Activated CD4-positive, alpha-beta T cell treated with anti-CD3 and anti-CD28 coated beads, Interleukin-2, amount 10 ng/mL, durations not matched to agents 7 days and 5 days (primary cell): ENCODE results near the gene USP11. TPM values are rescaled to one million over a fixed set of nuclear protein-coding genes. Genes with fewer than 3 reads are reported as not detected.

Experiments
- CTCF ChIA-PET: fragments of 350-600 bp; sonication (Branson Sonifier 250); formaldehyde crosslinking; loops from one replicate; lab custom pipeline; 2021; ENCODE audit warnings: antibody characterized with exemption; lab: Charles Lee
- POLR2A ChIA-PET: fragments of 350-600 bp; sonication (Branson Sonifier 250); formaldehyde crosslinking; loops from one replicate; lab custom pipeline; 2021; ENCODE audit warnings: antibody characterized with exemption; lab: Charles Lee
- DNase-seq: peaks from one replicate; pipeline ENCODE4 v3.0.0-alpha.2; 2020
- H3K27ac Mint-ChIP-seq: one replicate; pipeline ENCODE4 v1.8.0; 2021; ENCODE audit warnings: mild to moderate bottlenecking, moderate library complexity, mixed read lengths
- H3K27me3 Mint-ChIP-seq: one replicate; pipeline ENCODE4 v1.8.0; 2021; ENCODE audit warnings: mixed read lengths
- H3K36me3 Mint-ChIP-seq: one replicate; pipeline ENCODE4 v1.8.0; 2021; ENCODE audit warnings: low read depth, mixed read lengths
- H3K4me1 Mint-ChIP-seq: one replicate; pipeline ENCODE4 v1.8.0; 2021; ENCODE audit warnings: mixed read lengths
- H3K4me3 Mint-ChIP-seq: one replicate; pipeline ENCODE4 v1.8.0; 2021; ENCODE audit warnings: mild to moderate bottlenecking, moderate library complexity, mixed read lengths
- H3K9me3 Mint-ChIP-seq: one replicate; pipeline ENCODE4 v1.8.0; 2021; ENCODE audit warnings: mixed read lengths
- total RNA-seq, 2 experiments: library from RNA; stranded (reverse); gene quantifications; one replicate each; pipeline ENCODE4 v1.2.3, GENCODE V29; 2021

USP11 gene
- total RNA-seq, 2 experiments from 2014 or later: 26.0 to 28.2 TPM

GRCh38 chrX:47196098-47196497 is 36.7 kb upstream of the USP11 start:
- ChIA-PET CTCF (interaction anchor here (1.3 kb wide), 1 partner anchor 327 kb away, joined by 4 read pairs; no protein-coding TSS in a partner anchor), POLR2A (no interaction called here)
- no peaks in the 10 kb centered on the region for H3K27me3 Mint-ChIP-seq
- no peaks in the 10 kb centered on the region for H3K9me3 Mint-ChIP-seq
- peak overlapping the region; percentile 96 for H3K4me3 Mint-ChIP-seq
- peaks cover 52% of the 10 kb centered on the region for H3K4me1 Mint-ChIP-seq
- peaks cover 37% of the 10 kb centered on the region for H3K36me3 Mint-ChIP-seq
- H3K27ac Mint-ChIP-seq: peak overlapping the region; percentile 75
- DNase-seq: no peak

DNA sequence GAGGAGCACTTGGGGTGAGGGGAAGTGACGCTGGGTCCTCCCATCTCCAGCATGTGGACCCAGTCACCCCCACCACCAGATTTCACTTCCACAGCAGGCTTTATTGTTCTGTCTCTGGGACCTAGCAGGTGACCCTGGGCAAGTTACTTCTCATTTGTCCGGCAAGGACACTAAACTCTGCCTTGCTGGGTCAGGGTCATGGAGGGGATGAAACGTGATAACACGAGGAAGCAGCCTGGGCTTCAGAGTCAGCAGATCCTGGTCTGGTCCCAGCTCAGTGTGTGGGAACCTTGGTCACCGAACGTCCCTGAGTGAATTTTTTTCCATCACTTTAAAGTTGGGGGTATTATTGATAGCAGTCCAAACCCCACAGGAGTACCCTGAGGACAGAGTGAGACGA is 35.3 kb upstream of the USP11 start:
- DNase-seq: no peak
- ChIA-PET CTCF (interaction anchor here (0.6 kb wide), 1 partner anchor 382 kb away, joined by 3 read pairs; no protein-coding TSS in a partner anchor), POLR2A (no interaction called here)
- peaks cover 49% of the 10 kb centered on the region for H3K4me1 Mint-ChIP-seq
- H3K4me3 Mint-ChIP-seq: no peak overlapping the region
- H3K27ac Mint-ChIP-seq: no peak overlapping the region
- H3K9me3 Mint-ChIP-seq: no peaks in the 10 kb centered on the region
- no peaks in the 10 kb centered on the region for H3K27me3 Mint-ChIP-seq
- H3K36me3 Mint-ChIP-seq: peaks cover 49% of the 10 kb centered on the region

DNA sequence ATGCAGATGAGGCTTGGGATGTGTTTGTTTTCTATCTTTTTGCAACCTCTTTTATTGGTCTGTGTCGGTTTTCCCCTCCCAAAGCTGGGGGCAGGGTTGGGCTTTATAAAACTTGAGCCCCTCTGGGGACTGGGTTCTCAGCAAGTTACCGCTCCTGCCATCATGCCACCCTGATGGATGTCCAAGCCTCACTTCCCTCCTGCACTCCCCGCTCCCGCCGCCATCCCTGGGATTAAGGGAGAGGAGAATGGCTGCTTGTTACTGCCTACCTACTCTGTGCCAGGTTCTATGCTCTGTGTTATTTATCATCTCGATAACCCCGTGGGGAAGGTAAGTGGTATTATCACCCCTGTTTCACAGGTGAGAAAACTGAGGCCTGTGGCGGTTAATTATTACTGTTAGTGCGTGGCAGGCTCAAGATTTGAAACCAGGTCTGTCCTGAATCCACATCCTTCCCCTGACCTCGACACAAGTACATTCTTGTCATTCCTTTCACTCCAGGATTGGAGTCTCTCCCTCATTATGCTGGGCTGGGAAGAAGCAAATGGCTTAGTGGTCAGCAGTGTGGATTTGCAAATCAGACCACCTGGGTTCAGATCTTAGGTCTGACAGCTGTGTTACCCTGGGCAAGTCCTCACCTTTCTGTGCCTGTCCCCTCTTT is 34.7 kb upstream of the USP11 start:
- ChIA-PET CTCF (no interaction called here), POLR2A (no interaction called here)
- DNase-seq: no peak
- Mint-ChIP-seq H3K4me3 (no peak overlapping the region), H3K9me3 (no peaks in the 10 kb centered on the region), H3K4me1 (peaks cover 43% of the 10 kb centered on the region), H3K27me3 (no peaks in the 10 kb centered on the region), H3K27ac (no peak overlapping the region), H3K36me3 (peaks cover 49% of the 10 kb centered on the region)

GRCh38 chrX:47198687-47199080 is 34.1 kb upstream of the USP11 start:
- H3K27ac Mint-ChIP-seq: no peak overlapping the region
- DNase-seq: no peak
- H3K9me3 Mint-ChIP-seq: no peaks in the 10 kb centered on the region
- H3K4me3 Mint-ChIP-seq: no peak overlapping the region
- no peaks in the 10 kb centered on the region for H3K27me3 Mint-ChIP-seq
- ChIA-PET CTCF (no interaction called here), POLR2A (no interaction called here)
- peaks cover 39% of the 10 kb centered on the region for H3K4me1 Mint-ChIP-seq
- H3K36me3 Mint-ChIP-seq: peaks cover 52% of the 10 kb centered on the region

- Mint-ChIP-seq H3K4me1 (peaks cover 37% of the 10 kb centered on the region), H3K27me3 (no peaks in the 10 kb centered on the region), H3K9me3 (no peaks in the 10 kb centered on the region), H3K36me3 (peaks cover 55% of the 10 kb centered on the region), H3K4me3 (no peak overlapping the region), H3K27ac (no peak overlapping the region)
- ChIA-PET POLR2A (no interaction called here), CTCF (no interaction called here)
- DNase-seq: no peak
Measured at GRCh38 chrX:47199286-47199685, 33.5 kb upstream of the USP11 start.

DNA sequence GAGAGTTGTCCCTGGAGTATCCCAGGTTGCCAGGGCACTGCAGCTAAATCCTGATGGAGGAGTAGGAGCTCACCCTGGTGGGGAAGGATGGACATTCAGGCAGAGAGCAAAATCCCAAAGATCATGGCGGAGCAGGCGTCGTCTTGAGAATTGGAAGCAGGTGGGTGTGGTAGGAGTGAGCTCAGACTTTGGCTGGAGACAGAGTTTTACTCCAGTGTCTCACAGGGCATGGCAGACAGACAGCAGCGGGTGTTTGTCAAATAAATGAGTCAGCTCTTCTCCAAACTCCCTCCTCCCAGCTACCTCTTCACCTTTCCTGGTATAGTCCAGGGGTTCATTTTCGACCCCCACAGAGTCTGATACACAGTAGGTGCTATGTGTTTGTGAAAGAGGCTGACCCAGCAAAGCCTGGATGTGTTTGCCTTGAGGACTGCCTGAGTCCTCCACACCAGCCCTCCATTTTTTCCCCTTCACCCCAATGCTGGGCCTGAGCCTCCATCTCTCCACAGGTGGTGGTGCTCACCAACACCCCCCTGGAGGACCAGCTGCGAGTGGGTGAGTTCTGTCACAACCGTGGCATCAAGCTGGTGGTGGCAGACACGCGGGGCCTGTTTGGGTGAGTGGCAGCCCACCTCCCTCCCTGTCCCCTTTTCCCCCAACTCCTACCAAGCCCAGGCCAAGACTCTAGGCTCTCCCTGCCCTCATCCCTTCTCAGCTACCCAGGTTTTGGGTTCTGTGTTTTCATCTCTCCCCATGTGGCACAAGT is 32.2 kb upstream of the USP11 start:
- no peak overlapping the region for H3K4me3 Mint-ChIP-seq
- DNase-seq: no peak
- peaks cover 55% of the 10 kb centered on the region for H3K36me3 Mint-ChIP-seq
- H3K27me3 Mint-ChIP-seq: no peaks in the 10 kb centered on the region
- POLR2A ChIA-PET: no interaction called here
- H3K27ac Mint-ChIP-seq: peak overlapping the region; percentile 54
- no peaks in the 10 kb centered on the region for H3K9me3 Mint-ChIP-seq
- H3K4me1 Mint-ChIP-seq: peaks cover 31% of the 10 kb centered on the region
- CTCF ChIA-PET: interaction anchor here (0.8 to 1.6 kb wide), 3 partner anchors 17 to 184 kb away, joined by 3 to 5 read pairs (median 4); no protein-coding TSS in a partner anchor

DNA sequence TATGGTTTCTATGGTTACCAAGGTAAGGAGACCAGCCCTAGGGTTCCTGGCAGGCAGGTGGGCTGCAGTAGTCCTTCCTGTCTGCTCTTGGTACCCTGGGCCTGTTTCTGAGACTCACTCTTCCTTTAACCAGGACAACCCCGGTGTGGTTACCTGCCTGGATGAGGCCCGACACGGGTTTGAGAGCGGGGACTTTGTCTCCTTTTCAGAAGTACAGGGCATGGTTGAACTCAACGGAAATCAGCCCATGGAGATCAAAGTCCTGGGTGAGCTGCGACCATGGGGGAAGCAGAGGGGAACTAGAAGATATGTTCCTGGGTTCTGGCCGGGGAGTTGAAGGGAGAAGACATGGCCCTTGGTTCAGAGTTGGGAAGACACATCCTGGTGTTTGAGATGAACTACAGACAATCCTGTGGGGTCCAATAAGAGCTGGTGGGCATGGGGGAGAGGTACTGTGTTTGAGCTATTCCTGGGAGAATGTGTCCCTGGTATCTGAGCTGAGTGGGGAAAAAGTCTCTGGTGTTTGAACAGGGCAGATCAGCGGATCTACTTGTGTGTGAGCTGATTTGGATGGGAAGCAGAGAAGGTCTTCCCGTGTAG is 31.4 kb upstream of the USP11 start:
- no peak for DNase-seq
- CTCF ChIA-PET: interaction anchor here (1.6 kb wide), 1 partner anchor 16 kb away, joined by 5 read pairs; no protein-coding TSS in a partner anchor
- POLR2A ChIA-PET: no interaction called here
- Mint-ChIP-seq H3K4me1 (peaks cover 23% of the 10 kb centered on the region), H3K9me3 (no peaks in the 10 kb centered on the region), H3K4me3 (no peak overlapping the region), H3K36me3 (peaks cover 54% of the 10 kb centered on the region), H3K27me3 (no peaks in the 10 kb centered on the region), H3K27ac (no peak overlapping the region)

DNA sequence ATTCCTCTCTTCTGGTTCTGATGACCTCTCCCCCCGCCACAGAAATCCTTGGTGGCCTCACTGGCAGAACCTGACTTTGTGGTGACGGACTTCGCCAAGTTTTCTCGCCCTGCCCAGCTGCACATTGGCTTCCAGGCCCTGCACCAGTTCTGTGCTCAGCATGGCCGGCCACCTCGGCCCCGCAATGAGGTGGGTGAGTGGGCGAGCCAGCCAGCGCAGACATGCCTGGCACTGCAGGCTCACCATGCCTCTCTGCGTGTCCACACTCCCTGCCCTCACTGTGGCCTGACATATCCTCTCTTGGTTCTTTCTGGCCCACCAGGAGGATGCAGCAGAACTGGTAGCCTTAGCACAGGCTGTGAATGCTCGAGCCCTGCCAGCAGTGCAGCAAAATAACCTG is 30.5 kb upstream of the USP11 start:
- ChIA-PET CTCF (interaction anchor here (0.5 to 1.6 kb wide), 2 partner anchors 15 to 334 kb away, joined by 3 to 5 read pairs; no protein-coding TSS in a partner anchor), POLR2A (no interaction called here)
- H3K27me3 Mint-ChIP-seq: no peaks in the 10 kb centered on the region
- H3K9me3 Mint-ChIP-seq: no peaks in the 10 kb centered on the region
- H3K27ac Mint-ChIP-seq: no peak overlapping the region
- H3K4me3 Mint-ChIP-seq: no peak overlapping the region
- peaks cover 56% of the 10 kb centered on the region for H3K36me3 Mint-ChIP-seq
- DNase-seq: no peak
- H3K4me1 Mint-ChIP-seq: peaks cover 14% of the 10 kb centered on the region

DNA sequence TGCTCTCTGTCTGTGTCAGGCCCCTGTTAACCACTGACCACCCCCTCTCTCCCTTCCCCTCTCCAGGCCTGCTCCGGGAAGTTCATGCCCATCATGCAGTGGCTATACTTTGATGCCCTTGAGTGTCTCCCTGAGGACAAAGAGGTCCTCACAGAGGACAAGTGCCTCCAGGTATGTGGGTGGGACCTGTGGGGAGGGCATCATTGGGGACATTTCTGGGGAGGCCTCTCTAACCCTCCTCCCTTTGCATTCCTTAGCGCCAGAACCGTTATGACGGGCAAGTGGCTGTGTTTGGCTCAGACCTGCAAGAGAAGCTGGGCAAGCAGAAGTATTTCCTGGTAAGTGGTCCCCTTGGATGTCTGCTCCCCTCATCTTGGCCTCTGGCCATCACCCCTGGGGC is 29.9 kb upstream of the USP11 start:
- CTCF ChIA-PET: no interaction called here

GRCh38 chrX:47204970-47205369 is 27.8 kb upstream of the USP11 start:
- no peaks in the 10 kb centered on the region for H3K9me3 Mint-ChIP-seq
- no peak overlapping the region for H3K27ac Mint-ChIP-seq
- H3K36me3 Mint-ChIP-seq: peaks cover 46% of the 10 kb centered on the region
- CTCF ChIA-PET: interaction anchor here (1.1 to 1.5 kb wide), 2 partner anchors 11 to 31 kb away, joined by 3 to 4 read pairs; no protein-coding TSS in a partner anchor
- H3K4me3 Mint-ChIP-seq: no peak overlapping the region
- POLR2A ChIA-PET: no interaction called here
- H3K27me3 Mint-ChIP-seq: no peaks in the 10 kb centered on the region
- peaks cover 3% of the 10 kb centered on the region for H3K4me1 Mint-ChIP-seq
- no peak for DNase-seq

More for the DNA sequence above, 29.9 kb upstream of the USP11 start:
- H3K36me3 Mint-ChIP-seq: peaks cover 56% of the 10 kb centered on the region
- POLR2A ChIA-PET: no interaction called here
- H3K4me1 Mint-ChIP-seq: peaks cover 10% of the 10 kb centered on the region
- no peak for DNase-seq
- H3K9me3 Mint-ChIP-seq: no peaks in the 10 kb centered on the region
- no peak overlapping the region for H3K27ac Mint-ChIP-seq
- no peaks in the 10 kb centered on the region for H3K27me3 Mint-ChIP-seq
- no peak overlapping the region for H3K4me3 Mint-ChIP-seq

DNA sequence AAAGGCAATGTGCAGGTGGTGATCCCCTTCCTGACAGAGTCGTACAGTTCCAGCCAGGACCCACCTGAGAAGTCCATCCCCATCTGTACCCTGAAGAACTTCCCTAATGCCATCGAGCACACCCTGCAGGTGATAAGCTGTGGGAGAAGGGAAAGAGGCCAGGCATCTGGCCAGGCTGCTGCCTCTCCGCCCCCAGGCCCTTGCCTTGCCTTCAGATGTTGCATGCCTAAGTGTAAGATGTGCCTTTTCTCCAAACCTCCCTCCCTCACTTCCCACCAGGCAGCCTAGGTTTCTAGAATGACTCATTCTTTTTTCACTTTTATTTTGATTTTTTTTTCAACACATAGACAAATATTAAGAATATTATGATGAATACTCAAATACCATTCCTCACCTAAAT is 26.5 kb upstream of the USP11 start:
- ChIA-PET CTCF (interaction anchor here (1.1 kb wide), 1 partner anchor 32 kb away, joined by 3 read pairs; no protein-coding TSS in a partner anchor), POLR2A (no interaction called here)
- no peaks in the 10 kb centered on the region for H3K9me3 Mint-ChIP-seq
- H3K4me3 Mint-ChIP-seq: no peak overlapping the region
- no peaks in the 10 kb centered on the region for H3K27me3 Mint-ChIP-seq
- peaks cover 42% of the 10 kb centered on the region for H3K36me3 Mint-ChIP-seq
- no peak for DNase-seq
- peaks cover 4% of the 10 kb centered on the region for H3K4me1 Mint-ChIP-seq
- H3K27ac Mint-ChIP-seq: no peak overlapping the region

GRCh38 chrX:47208108-47208507 is 24.7 kb upstream of the USP11 start:
- ChIA-PET POLR2A (no interaction called here), CTCF (no interaction called here)
- Mint-ChIP-seq H3K27ac (no peak overlapping the region), H3K27me3 (no peaks in the 10 kb centered on the region), H3K4me3 (no peak overlapping the region), H3K4me1 (peaks cover 5% of the 10 kb centered on the region), H3K36me3 (peaks cover 44% of the 10 kb centered on the region), H3K9me3 (no peaks in the 10 kb centered on the region)
- no peak for DNase-seq
